ENCODE data around the gene GPR37L1.
A peak's percentile ranks its signal among the peaks of the same experiment; 100 is the strongest.
"Not testable (repeated sequence)": the region's sequence is repeated elsewhere in the genome, so short reads cannot be mapped to it uniquely, and the experiment has no call there.

Gene GPR37L1

DNA sequence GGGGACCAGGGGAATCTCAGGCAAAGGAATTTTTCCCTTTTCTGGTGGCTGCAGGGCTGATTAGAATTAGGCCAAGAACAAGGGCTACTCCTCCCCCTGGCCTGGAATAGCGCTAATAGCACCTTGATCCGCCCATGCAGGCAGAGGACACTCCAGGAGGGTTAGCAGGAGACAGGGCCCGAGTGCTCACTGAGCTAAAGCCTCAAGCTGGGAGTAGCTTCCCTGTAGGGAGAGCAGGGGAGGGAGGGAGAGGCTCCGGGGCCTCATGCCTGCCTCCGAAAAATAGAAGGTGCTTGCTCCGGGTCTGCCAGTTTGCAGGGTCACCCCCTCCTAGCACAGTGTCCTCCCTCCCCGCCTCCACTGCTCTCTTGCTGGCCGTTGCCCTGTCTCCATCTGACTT, 33.9 kb downstream of the GPR37L1 start:
- DNase-seq = no peak

DNA sequence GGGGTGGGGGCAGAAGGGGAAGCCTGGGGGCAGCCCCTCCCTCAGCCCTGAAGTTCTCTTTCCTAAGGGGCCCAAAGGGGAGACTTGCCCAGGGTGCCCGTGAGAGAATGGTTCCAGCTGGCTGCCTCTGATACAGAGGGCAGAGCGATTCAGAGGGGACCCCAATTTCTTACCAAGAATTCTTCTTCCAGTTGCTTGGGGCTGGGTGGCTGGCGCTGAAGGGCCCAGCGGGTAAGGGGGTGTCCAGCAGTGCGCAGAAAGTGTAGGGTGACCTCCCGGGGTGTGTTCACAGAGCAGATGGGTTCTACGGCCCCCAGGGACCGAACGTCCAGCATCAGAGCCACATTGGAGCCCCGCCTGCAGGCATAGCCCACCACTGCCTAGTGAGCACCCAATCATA, 35.2 kb downstream of the GPR37L1 start:
- no peak for DNase-seq

DNA sequence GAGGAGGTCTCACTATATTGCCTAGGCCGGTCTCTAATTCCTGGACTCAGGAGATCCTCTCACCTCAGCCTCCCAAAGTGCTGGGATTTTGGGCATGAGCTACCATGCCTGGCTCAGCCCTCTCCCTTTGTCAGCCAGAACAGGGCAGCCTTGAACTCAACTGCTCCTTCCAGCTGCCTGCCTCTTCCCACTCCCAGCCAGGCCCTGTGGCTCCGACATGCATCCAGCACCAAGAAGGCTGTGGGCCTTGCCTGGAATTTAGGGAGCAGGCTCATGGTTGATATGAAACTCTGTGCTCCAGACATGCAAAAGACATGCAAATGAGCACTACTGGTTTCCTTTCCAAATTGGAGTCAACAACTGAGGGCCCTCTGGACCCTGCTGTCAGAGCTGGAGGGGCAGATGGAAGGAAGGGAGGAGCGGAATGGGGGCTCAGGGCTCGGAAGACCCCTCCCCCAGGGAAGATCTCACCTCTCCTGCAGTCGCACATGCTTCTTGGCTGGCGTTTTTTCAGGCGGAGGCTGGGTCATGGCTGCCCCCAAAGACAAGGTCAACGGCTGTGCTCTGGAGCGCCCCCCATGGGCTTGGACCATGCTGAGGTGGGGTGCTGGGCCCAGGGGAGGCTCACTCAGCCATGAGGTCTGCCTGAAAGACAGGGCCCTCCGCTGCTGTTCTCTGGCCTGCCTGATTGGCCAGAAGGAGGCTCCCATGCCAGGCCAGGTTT, 36.3 kb downstream of the GPR37L1 start:
- peak; percentile 30 for DNase-seq

DNA sequence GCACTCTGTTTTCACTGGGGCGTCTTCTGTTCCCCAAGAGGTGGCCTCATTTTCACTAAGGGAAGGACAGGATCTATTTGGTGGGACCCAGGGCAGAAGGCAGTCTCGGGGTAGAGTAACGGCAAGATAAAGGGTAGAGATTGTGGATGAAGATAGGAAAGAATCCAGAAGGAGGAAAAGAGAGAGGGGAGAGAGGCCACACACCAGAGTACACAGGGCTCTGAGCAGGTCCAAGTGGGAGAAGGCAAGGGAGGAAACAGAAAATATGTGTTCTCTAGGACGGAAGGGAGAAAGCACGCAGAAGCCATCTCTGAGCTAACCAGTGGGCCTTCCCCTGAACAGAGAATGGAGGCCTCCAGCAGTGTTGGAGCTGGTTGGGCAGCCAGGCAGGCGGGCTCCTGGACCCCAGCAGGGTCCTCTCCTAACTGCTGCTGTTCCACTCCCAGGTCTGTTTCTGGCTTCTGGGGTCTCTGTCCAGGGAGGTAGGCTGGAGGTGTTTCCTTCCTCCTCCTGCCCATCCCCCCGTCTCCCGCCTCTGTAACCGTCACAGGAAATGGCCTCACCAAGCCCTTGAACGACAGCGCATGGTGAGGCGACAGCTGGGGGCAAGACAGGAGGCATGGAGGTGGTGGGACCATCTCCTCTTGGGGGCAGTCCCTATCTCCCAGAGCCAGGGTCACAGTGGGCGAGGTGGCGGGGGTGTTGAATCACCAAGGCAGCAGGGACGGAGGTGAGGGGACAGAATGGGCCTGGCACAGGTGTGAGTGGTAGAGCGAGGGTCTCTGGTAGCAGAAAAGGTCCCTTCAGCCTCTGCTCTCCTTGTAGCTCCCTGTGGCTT, 37.0 kb downstream of the GPR37L1 start:
- DNase-seq = peak; percentile 72

DNA sequence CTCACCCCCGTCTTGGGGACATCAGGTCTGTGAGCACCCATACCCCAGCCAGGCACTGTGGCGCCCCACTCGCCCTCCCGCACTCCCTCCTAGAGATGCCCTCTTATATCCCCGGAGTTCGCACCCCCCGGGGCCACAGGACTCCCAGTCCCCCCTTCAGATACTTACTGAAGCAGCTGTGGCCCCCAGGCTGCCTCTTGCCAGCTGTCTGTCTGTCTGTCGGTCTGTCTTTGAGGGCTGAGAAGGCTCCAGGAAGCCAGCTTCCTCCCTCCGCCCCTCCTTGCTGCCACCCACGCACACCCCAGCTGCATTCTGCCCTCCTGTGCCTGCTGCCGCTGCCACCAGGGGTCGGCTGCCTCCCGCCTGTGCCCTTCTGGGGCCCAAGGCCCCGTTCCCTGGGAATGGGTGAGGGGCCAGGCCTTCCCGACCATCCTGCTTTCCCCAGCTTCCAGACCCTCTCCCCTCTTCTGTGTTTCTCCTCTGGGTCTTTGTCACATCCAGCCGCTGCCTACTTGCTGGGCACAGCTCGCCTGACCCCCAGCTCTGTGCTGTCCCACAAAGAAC, 37.7 kb downstream of the GPR37L1 start, which contains the start of gene PTPN7:
Gene PTPN7, minus strand, starts transcription at position 226 of the 564 bp plus-strand sequence. CDS start 1,200 bp downstream, outside the sequence.
- DNase-seq = peak; percentile 78

DNA sequence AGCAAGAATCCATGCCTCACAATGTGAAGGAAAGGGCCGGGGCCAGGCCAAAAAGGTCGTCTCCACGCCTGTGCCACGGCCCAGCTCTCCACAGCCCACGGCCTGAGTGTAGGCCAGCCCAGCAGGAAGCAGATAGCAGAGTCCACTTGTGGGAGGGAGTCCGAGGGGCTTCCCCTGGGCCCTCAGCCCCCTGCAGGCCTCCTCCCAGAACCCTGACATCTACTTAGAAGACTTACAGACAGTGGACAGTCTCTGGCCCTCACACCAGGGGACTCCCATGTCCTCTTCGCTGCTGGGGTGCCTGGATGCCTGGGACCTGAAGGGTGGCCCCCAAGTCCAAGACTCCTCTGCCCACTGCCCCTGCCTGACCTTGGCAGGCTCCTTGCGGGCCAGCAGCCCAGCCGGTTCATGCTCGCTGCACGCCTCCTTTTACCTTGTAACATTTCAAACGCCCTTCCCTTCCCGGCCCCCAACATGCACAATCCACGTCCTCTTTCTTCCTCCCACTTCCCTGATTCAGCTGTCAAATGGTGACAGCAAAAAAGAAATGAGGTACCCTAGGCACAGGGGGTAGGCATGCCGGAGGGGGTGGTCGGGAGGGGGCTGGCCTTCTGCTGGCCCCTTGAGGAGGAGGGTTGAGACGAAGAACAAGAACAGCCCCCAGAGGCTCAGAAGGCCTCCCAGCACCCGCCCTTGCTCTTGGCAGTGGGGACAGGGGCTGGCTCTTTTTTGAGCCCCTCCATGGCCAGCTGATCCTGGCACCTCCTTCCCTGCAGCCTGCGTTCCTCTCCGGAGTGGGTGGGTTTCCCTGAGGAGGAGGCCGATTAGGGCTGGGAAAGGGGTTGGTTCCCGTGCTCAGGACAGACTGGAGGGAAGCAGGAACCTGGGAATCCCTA, 38.7 kb downstream of the GPR37L1 start:
- DNase-seq = peak; percentile 46

DNA sequence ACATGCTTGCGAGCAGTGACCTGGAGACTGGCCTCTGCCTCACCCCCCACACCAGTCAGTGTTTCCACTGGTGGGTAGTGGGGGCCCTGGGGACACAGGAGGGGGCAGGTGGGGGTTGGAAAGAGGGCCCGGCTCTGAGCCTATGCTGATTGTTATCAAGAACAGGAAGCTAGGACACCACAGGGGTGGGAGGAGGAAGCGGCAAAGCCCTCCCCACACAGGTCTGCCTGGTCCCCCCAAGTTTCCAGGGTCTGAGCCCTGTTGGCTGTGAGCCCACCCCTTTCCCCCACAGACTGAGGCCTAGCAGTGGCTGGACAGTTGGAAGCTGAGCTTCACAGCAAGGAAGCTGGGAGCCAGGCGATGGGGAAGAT, 39.3 kb downstream of the GPR37L1 start:
- peak; percentile 53 for DNase-seq

DNA sequence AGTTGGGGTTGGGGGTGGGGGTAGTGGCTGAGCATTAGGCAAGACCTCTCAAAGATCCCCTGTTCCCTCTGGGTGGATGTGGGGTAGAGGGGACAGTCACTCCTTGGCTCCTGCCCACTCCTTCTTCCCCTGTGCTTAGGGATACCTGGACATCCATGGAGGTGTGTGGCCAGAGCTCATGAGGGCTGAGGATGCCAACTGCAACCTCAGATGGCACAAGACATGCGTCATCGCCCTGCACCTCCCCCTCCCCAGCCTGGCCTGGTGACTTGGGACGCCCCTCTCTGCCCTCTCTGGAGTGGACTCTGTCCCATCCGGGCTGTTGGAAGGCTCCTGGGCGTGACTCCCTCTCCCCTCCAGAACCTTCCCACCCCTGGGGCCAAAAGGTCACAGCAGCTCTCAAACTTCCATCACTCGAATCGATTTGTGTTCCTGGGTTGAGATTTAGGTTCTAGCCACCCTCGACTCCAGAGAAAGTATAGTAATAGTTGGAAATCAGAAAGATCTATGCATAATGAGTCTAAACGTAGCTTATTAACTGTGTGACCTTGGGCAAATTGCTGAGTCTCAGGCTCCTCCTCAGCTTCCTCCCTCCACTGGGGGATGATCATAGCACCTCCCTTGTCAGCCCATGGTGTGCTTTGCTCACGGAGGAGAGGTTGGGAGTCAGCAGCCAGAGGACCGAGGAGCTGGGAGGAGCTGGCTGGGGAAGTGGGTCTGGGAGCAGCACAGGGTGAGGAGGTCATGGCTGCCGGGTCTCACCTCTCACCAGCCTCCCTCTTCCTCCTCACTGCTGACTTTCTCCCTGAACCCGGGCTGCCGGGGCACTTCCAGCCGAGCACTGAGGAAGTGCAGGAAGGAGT, 39.9 kb downstream of the GPR37L1 start:
- peak; percentile 44 for DNase-seq

DNA sequence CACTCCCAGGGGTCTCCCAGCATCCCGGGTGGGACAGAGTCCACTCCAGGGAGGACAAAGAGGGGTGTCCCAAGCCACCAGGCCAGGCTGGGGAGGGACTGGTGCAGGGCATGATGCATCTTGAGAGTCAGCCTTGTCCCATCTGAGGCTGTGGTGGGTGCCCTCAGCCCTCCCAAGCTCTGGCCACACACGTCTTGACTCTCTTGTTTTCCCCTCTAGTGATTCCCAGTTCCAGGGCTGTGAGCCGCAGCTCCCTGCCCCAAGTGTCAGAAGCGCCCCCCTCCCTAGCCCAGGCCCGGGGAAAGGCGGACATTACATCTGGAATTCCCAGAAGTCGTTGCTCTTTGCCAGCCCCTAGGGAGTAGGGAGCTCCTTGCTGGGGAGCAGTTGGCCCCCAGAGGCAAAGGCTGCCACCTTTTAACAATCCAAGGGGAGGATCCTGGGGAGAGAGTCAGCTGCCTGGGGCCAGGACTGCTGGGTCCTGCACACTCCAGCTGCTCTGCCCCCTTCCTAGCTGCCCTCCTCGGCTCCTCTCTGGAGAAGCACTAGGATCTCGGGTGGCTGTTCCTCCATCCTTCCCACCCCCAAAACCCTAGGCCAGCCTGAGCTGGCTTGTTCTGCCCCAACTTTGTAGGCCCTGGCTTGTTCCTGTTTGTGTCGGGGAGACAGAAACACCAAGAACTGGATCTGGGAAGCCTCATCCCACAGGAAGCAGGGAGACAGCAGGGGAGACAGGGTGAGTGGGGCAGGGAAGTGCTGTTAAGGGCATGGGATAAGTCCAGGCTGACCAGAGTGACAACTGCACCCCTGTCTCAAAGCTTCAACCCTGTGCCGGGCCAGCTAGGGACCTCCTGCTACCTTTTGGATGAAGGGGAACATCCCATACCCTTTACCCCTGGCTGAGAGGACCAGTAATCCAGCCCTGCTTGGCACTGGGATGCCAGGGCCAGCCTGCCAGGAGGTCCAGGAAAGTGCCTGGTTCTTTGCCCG, 40.9 kb downstream of the GPR37L1 start:
- no peak for DNase-seq

DNA sequence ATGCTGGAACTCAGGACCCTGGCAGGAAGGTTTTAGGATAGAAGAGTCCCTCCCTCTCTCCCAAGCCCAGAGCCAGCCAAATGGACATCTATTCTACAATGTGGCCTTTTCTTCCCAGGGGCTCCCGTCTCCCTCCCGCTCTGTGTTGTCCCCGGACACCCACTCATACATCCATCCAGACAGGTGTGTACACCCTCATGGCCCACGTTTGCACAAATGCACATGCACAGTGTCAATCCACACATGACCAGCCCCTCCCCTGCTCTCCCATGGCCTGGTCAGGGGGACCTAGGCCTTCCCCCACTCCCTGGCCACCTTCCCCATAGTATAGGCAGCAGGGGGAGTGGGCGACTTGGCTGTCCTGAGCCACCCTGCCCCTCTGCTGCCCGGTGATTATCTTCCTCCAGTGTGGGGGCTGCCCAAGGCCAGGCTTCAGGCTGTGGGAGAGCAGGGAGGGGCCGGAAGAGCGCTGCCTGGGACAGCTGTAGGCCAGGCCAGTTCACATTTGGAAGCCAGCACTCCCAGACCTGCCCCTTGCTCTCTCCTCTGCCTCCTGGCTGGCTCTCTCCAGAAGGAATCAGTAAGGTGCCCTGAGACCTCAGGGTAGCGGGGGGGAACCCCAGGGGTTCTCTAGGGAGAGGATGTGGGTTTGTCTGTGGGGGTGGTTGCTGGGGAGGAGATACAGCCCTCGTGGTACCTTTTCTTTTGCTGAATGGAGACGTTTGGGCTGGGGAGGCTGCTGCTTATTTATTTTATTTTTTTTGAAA, 41.7 kb downstream of the GPR37L1 start:
- DNase-seq = no peak

DNA sequence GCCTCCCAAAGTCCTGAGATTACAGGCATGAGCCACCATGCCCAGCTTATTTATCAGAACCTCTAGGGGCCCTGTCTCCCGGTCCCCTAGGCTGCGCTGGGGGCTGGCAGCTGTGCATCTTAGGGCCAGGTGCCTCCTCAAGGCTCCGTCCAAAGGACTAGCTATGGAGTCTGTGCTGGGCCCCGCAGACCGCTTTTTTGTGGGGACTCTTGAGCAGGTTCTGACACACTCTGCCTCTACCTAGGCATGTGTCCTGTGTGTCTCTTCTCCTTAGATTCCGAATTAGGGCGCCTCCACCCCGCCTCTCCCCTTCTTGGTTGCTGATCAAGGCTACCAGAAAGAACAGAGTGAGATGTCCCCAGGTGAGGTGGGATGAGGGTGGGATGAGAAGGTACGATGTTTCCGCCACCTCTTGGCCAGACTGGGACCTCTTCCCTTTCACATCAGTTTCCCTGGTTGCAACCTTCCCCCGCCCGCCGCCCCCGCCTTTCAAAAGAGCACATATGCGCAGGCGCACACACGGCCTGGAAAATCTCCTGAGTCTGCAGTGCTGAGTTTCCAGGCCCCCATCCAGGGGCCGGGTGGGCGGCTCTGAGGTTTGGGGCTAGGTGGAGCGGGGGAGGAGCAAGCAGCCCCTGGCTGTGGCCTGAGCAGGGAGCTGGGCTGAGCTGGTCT, 42.7 kb downstream of the GPR37L1 start:
- no peak for DNase-seq

DNA sequence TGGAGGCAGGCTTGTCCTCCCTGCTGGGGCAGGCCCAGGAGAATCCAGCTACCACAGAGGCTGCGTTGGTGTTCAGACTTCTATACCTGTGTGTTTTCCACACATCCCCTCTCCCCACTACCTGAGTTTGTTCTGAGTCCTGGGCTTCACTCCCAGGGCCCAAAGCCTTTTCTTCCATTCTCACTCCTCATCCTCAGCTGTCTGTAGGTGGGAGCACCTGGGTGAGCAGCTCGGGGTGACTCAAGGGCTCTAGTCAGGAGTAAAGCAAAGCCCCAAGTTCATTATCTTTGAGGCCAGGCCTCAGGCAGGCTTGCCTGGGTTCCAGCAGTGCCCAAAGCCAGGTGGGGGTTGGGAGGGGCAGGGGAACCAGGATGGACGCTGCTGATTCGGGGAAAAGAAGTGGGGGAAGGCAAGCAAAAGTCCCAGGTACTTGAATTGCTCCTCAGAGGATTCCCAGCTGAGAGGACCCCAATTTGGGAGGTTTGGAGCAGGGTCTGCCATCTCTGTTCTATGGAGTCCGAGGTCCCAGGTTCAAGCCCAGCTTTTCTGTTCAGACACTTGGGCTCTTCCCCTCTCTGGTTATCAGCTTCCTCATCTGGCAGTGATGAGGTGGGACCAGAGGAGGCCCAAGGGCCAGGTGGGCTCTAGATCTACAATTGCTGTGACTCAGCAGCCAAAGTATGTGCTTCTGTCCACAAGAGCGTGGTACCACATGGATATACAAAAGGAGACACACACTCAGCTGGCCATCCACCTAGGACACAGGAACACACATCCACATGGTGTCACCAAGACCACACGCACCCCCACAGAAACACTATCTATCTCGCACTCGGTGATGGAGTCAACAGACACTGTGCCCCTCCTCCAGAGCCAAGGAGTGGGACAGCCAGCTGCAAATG, 43.5 kb downstream of the GPR37L1 start:
- DNase-seq = no peak

DNA sequence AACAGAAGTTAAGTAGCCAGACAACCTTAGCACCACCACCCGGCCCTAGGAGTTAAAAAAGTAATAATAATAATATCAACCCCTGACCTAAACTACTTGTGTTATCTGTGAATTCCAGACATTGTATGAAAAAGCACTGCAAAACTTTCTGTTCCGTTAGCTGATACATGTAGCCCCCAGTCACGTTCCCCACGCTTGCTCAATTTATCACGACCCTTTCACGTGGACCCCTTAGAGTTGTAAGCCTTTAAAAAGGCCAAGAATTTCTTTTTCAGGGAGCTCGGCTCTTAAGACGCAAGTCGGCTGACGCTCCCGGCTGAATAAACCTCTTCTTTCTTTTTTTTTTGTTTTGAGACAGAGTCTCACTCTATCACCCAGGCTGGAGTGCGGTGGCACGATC, 44.3 kb downstream of the GPR37L1 start:
- DNase-seq = not testable (repeated sequence)

DNA sequence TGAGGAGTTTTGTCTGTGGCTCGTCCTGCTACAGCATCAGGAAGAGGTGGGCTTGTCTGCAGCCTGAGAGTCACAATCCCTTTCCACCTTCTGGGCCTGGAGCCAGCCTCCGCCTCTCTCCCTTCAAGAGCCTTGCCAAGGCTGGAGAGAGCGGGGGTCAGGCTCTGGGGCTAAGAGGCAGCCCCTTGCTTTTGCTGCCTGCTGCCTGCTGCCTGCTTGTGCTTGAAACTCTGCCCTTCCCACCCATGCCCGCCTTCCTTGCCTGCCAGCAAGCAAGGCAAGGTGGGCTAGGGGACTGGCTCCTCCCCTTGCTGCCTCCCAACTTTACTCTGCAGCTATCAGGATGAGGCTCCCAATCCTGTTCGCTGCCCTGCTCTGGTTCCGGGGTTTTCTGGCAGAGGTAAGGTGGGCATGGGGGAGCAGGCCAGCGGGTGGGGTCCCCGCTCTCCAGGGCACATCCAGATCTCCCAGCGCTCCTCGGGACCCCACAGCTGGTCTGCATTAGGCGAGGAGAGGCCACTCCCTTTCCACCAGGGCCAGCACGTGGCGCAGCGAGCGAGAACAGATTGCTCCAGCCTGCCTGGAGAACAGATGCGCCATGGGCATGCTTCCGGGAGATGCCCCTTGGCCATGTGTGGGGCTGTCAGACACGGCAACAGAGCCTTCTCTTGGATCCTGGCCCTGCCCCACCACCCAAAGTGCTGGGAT, 45.1 kb downstream of the GPR37L1 start:
- no peak for DNase-seq

DNA sequence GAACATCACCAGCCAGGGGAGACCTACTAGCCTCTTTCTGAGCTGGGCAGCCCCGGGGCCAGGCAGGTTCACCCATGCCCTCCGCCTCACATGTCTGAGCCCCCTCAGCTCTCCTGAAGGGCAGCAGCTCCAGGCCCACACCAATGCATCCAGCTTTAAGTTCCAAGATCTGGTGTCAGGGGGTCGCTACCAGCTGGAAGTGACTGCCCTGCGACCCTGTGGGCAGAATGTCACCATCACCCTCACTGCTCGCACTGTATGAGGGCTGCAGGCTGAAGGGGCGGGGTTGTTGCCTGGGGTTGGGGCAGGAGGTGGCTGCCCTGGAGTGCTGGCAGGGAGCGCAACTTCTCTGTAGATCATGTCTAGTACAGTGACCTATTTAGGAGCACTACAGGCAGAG, 46.1 kb downstream of the GPR37L1 start:
- DNase-seq = no peak

DNA sequence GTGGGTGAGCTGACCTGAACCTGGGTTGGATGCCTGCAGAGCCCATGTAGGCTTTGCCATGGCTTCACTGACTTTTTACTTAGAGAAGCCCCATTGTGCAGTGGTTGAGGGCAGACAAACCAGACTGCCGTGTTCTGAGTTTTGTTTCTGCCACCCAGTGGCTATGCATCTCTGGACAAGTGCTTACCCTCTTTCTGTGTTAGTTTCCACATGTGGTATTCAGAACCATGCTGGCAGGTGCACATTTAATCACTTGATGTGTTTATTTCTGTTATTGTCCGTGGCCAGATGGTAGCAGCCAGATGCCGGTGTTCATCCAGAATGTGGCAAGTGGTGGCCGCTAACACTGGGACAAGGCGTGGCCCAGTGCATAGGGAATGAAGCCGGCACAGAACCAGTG, 48.0 kb downstream of the GPR37L1 start:
- no peak for DNase-seq

DNA sequence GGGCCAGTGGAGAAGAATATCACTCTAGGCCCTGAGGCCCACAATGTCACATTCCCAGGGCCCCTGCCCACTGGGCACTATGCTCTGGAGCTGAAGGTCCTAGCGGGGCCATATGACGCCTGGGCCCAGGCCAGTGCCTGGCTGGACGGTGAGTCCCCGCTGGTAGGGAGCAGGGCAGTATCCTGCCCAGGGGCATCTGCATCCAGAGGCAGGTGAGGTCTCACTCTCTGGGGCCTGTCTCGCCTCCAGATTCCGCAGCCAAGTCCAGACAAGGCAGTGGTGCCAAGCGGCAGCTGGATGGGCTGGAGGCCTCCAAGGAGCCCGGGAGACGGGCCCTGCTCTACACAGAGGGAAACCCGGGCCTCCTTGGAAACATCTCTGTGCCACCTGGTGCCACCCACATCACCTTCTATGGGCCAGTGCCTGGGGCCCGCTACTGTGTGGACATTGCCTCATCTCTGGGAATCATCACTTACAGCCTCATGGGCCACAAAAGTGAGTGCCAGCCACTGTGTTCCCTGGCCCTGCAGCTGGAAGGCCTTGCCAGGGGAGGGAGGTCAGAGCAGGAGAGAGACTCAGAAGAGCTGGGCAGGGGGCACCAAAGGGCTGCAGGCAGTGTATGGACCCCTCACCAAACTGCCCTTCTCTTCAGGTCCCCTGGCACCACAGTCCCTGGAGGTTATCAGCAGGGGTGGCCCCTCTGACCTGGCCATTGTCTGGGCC, 48.7 kb downstream of the GPR37L1 start:
- no peak for DNase-seq
